ENCODE data around the gene SLC22A14.

- TF ChIP-seq CTCF (IDR thresholded peaks at IDR 0.05 in 4 of 5, conservative IDR thresholded peaks at IDR 0.05 in 1 of 5), result no peak
- TF ChIP-seq POLR2A (IDR thresholded peaks at IDR 0.05), result no peak
Observed at GRCh38 chr3:38235466-38235865, 46.6 kb upstream of the SLC22A14 start.

Data from gastrocnemius medialis (tissue), 4 donors.